ENCODE results near the gene BARD1. TPM values are rescaled to one million over a fixed set of nuclear protein-coding genes. Genes with fewer than 3 reads are reported as not detected.
"Not testable (repeated sequence)": the region's sequence is repeated elsewhere in the genome, so short reads cannot be mapped to it uniquely, and the experiment has no call there.

The BARD1 gene
- total RNA-seq, 3 donors from 2014 or later, result 4.3 to 27.8 (median 16.7) TPM

GRCh38 chr2:214796911-214797310, 12.6 kb downstream of the BARD1 start:
- intact Hi-C loops (cut with DNase I; ENCODE audit: low total_unique reads), result no loop called here
- Histone ChIP-seq H3K36me3 (no peaks in the 10 kb centered on the region), H3K4me1 (no peaks in the 10 kb centered on the region), H3K4me3 (no peak overlapping the region), H3K27me3 (no peaks in the 10 kb centered on the region), H3K9me3 (no peaks in the 10 kb centered on the region), H3K27ac (no peak overlapping the region)
- TF ChIP-seq CTCF (IDR thresholded peaks at IDR 0.05), result no peak
- no peak for TF ChIP-seq POLR2A (IDR thresholded peaks at IDR 0.05)
- TF ChIP-seq POLR2AphosphoS5 (IDR thresholded peaks at IDR 0.05), result no peak
- no peak for DNase-seq (ENCODE audit: low spot score in 2 of 2)

- H3K9me3 ChIP-seq; H3K27me3 ChIP-seq; DNase-seq (ENCODE audit: low spot score in 2 of 2); H3K36me3 ChIP-seq; H3K4me1 ChIP-seq; H3K4me3 ChIP-seq; intact Hi-C loops (cut with DNase I; ENCODE audit: low total_unique reads); H3K27ac ChIP-seq: not testable (repeated sequence)
Observed at GRCh38 chr2:214783181-214783580, 26.3 kb downstream of the BARD1 start.

- intact Hi-C loops (cut with DNase I; ENCODE audit: low total_unique reads), result no loop called here
- no peak overlapping the region for H3K4me3 ChIP-seq
- no peaks in the 10 kb centered on the region for H3K4me1 ChIP-seq
- no peaks in the 10 kb centered on the region for H3K36me3 ChIP-seq
- DNase-seq (ENCODE audit: low spot score in 2 of 2), result no peak
- no peaks in the 10 kb centered on the region for H3K9me3 ChIP-seq
- no peak overlapping the region for H3K27ac ChIP-seq
- no peaks in the 10 kb centered on the region for H3K27me3 ChIP-seq
- no peak for TF ChIP-seq POLR2AphosphoS5 (IDR thresholded peaks at IDR 0.05)
Observed at GRCh38 chr2:214782671-214783070, 26.8 kb downstream of the BARD1 start.

- H3K4me3 ChIP-seq, result no peak overlapping the region
- intact Hi-C loops (cut with DNase I; ENCODE audit: low total_unique reads), result no loop called here
- no peaks in the 10 kb centered on the region for H3K27me3 ChIP-seq
- TF ChIP-seq POLR2A (IDR thresholded peaks at IDR 0.05), result no peak
- no peak for TF ChIP-seq POLR2AphosphoS5 (IDR thresholded peaks at IDR 0.05)
- no peak for TF ChIP-seq CTCF (IDR thresholded peaks at IDR 0.05)
- no peak for DNase-seq (ENCODE audit: low spot score in 2 of 2)
- no peaks in the 10 kb centered on the region for H3K36me3 ChIP-seq
- H3K27ac ChIP-seq, result no peak overlapping the region
- no peaks in the 10 kb centered on the region for H3K4me1 ChIP-seq
- H3K9me3 ChIP-seq, result no peaks in the 10 kb centered on the region
Observed at GRCh38 chr2:214781226-214781625, 28.3 kb downstream of the BARD1 start.

GRCh38 chr2:214775971-214776370, 33.5 kb downstream of the BARD1 start:
- H3K9me3 ChIP-seq, result no peaks in the 10 kb centered on the region
- TF ChIP-seq POLR2A (IDR thresholded peaks at IDR 0.05) (no peak), CTCF (IDR thresholded peaks at IDR 0.05) (no peak), POLR2AphosphoS5 (IDR thresholded peaks at IDR 0.05) (no peak)
- H3K4me1 ChIP-seq, result no peaks in the 10 kb centered on the region
- no peak overlapping the region for H3K4me3 ChIP-seq
- H3K27ac ChIP-seq, result no peak overlapping the region
- intact Hi-C loops (cut with DNase I; ENCODE audit: low total_unique reads), result no loop called here
- H3K36me3 ChIP-seq, result no peaks in the 10 kb centered on the region
- no peaks in the 10 kb centered on the region for H3K27me3 ChIP-seq
- DNase-seq (ENCODE audit: low spot score in 2 of 2), result no peak

- Histone ChIP-seq H3K36me3 (no peaks in the 10 kb centered on the region), H3K9me3 (no peaks in the 10 kb centered on the region), H3K4me3 (no peak overlapping the region), H3K27ac (no peak overlapping the region), H3K27me3 (no peaks in the 10 kb centered on the region), H3K4me1 (no peaks in the 10 kb centered on the region)
- TF ChIP-seq CTCF (IDR thresholded peaks at IDR 0.05) (no peak), POLR2A (IDR thresholded peaks at IDR 0.05) (no peak), POLR2AphosphoS5 (IDR thresholded peaks at IDR 0.05) (no peak)
- no peak for DNase-seq (ENCODE audit: low spot score in 2 of 2)
- intact Hi-C loops (cut with DNase I; ENCODE audit: low total_unique reads), result no loop called here
Observed at GRCh38 chr2:214774108-214774507, 35.4 kb downstream of the BARD1 start.

Data from breast epithelium (tissue), 4 donors.